Measurements from ENCODE around the gene HDLBP.
A peak's percentile ranks its signal among the peaks of the same experiment; 100 is the strongest.

HDLBP gene

DNA sequence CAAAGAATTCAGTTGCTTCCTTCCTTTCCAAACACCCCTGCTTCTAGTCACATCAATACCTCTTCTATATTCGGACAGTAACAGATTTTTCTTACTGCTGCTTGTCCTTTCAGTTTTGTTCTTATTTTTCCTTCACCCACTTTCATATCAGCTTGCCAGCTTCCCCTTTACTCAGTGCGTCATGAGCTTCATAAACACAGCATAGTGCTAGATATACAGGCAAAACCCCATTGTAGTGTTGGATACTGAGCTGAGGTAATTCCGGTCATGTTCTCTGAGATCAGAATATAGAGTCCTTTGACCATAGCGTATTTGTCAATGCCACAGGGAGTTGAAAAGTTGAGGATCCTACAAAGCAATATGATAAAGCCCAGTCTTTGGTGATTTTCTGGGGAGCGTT lies 43.0 kb upstream of the HDLBP start:
- TF ChIP-seq, protein P1, sequence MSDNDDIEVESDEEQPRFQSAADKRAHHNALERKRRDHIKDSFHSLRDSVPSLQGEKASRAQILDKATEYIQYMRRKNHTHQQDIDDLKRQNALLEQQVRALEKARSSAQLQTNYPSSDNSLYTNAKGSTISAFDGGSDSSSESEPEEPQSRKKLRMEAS (IDR thresholded peaks at IDR 0.05; ENCODE audit: low read depth, low read length), result no peak
- TF ChIP-seq MYC (IDR thresholded peaks at IDR 0.05; ENCODE audit: low read depth, low read length) (no peak), POLR2A (IDR thresholded peaks at IDR 0.05; ENCODE audit: extremely low read depth, insufficient read length) (no peak)
- TF ChIP-seq, protein P2, sequence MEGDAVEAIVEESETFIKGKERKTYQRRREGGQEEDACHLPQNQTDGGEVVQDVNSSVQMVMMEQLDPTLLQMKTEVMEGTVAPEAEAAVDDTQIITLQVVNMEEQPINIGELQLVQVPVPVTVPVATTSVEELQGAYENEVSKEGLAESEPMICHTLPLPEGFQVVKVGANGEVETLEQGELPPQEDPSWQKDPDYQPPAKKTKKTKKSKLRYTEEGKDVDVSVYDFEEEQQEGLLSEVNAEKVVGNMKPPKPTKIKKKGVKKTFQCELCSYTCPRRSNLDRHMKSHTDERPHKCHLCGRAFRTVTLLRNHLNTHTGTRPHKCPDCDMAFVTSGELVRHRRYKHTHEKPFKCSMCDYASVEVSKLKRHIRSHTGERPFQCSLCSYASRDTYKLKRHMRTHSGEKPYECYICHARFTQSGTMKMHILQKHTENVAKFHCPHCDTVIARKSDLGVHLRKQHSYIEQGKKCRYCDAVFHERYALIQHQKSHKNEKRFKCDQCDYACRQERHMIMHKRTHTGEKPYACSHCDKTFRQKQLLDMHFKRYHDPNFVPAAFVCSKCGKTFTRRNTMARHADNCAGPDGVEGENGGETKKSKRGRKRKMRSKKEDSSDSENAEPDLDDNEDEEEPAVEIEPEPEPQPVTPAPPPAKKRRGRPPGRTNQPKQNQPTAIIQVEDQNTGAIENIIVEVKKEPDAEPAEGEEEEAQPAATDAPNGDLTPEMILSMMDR (IDR thresholded peaks at IDR 0.05; ENCODE audit: low read depth, low read length), result no peak
- peak; percentile 34 for DNase-seq (ENCODE audit: low read depth)
- H3K4me3 ChIP-seq (ENCODE audit: low read depth, low read length), result no peak overlapping the region

DNA sequence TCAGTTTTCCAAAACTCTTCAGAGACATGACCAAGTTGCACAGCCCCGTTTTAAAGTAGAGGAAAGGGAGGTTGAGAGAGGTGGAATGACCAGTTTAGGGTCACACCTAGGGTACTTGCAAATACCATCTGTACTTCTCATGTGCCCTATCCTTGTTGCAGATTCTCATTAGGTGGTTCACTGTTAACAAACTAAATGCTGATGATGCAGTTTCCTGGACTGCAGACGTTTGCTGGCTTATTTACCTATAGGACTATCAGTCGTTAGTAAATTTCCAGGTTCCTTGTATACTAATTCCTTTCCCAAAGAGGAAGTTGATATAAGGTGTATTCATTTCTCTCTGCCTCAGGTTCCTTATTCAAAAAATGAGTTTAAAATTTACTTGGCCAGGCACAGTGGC lies 42.1 kb upstream of the HDLBP start:
- TF ChIP-seq, protein P1 (IDR thresholded peaks at IDR 0.05; ENCODE audit: low read depth, low read length), result no peak
- TF ChIP-seq, protein P2 (IDR thresholded peaks at IDR 0.05; ENCODE audit: low read depth, low read length), result no peak
- no peak for TF ChIP-seq MYC (IDR thresholded peaks at IDR 0.05; ENCODE audit: low read depth, low read length)
- TF ChIP-seq POLR2A (IDR thresholded peaks at IDR 0.05; ENCODE audit: extremely low read depth, insufficient read length), result no peak
- H3K4me3 ChIP-seq (ENCODE audit: low read depth, low read length), result peak overlapping the region; percentile 83
- DNase-seq (ENCODE audit: low read depth), result peak; percentile 16

DNA sequence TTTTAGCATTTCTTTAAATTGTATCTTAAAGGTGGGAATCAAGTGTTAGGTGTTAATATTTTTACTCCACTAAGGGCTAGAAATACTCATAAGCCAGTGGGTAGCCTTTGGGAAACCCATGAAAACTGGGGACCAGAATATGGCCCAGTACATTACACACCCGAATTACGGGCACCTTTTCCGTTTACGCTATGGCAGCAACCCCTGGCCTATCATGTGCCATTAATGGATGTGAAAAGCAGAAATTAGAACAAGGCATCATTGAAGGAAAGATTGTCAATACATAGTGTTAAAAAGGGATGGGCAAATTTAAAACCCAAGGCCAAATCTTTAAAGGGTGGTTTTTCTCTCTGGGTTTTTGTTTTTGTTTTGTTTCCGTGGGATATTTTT lies 41.4 kb upstream of the HDLBP start:
- DNase-seq (ENCODE audit: low read depth), result peak; percentile 46
- TF ChIP-seq, protein P1 (IDR thresholded peaks at IDR 0.05; ENCODE audit: low read depth, low read length), result no peak
- TF ChIP-seq POLR2A (IDR thresholded peaks at IDR 0.05; ENCODE audit: extremely low read depth, insufficient read length), result no peak
- TF ChIP-seq, protein P2 (IDR thresholded peaks at IDR 0.05; ENCODE audit: low read depth, low read length), result no peak
- TF ChIP-seq MYC (IDR thresholded peaks at IDR 0.05; ENCODE audit: low read depth, low read length), result no peak
- peak overlapping the region; percentile 83 for H3K4me3 ChIP-seq (ENCODE audit: low read depth, low read length)

DNA sequence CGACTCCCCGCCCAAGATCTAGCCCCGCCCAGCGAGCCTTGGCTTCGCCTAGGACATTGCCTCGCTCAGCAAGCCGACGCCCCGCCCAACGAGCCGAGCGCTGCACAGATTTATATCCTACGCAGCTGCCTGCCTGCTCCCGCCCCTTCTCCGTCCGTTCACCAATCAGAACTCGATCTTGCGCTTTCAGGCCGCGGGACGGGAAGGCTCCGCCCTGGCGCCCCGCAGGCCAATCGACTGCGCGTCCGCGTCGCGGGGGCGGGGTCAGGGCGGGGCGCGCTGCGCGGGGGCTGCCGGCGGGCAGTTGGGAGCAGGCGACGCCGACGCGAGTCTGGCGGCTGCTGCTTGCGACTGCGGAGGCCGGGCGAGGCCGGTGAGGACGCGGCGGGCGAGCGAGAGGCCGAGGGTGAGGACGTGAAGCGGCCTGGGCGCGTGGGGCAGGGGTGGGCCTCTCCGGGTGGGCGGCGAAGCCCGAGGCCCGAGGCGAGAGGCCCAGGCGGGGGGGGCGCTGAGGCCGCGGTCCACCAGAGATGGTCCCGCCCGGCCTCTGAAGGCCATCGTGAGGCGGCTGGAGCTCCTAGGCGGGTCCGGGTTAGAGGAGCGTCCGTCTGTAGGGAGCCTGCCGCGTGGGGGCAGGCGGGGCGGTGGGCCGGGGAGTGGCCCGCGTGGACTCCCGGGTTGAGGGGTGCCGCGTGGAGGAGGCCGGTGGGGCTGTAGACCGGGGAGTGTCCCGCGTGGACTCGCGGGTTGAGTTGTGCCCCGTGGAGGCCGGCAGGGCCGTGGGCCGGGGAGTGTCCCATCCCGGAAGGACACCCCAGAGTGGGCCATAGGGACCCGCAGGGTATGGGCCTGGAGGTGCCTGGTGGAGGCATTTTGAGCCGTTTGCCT lies 40.8 kb upstream of the HDLBP start, which contains the start of gene FARP2:
Gene FARP2, plus strand, starts transcription at position 303 of the 888 bp plus-strand sequence. CDS start 16,823 bp downstream, outside the sequence.
- TF ChIP-seq POLR2A (IDR thresholded peaks at IDR 0.05; ENCODE audit: extremely low read depth, insufficient read length), result peak; percentile 81
- TF ChIP-seq, protein P1 (IDR thresholded peaks at IDR 0.05; ENCODE audit: low read depth, low read length), result no peak
- TF ChIP-seq, protein P2 (IDR thresholded peaks at IDR 0.05; ENCODE audit: low read depth, low read length), result no peak
- peak; percentile 99 for DNase-seq (ENCODE audit: low read depth)

DNA sequence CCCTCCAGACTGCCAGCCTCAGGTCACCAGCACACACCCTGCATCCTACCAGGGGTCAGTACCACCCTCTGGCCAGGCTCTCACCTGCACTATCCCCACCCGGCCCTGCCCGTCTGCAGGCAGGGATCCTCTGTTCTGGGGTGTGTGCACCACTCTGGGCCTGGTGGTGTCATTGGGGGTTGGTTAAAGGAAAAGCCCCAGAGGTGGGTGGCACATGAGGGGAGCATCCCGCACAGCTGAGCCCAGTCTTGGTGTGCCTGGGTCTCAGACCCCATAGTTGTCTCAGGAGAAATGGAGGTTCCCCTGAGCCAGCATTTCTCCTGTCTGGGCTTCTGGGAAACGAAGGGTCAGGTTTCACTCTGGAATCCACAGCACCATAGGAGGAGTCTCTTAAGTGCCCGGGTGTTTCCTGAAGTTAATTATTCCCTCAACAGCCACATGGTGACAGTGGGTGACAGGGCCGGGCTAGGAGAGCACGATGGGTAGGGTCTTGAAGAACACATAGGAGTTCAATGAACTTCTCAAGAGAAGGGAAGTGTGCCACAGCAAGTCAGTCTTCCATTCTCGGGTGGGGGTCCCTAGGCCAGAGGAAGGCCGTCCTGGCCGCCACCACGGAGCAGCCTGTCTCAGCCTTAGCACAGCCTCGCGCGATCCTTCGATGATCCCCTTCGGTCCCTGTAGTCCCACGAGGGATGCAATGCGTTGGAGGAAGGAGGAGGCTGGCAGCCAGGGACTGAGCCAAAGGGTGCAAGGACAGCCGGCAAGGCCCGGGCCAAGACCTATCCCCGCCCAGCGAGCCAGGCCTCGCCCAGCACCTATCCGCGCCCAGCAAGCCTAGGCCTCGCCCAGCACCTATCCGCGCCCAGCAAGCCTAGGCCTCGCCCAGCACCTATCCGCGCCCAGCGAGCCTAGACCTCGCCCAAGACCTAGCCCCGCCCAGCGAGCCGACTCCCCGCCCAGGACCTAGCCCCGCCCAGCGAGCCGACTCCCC lies 39.5 kb upstream of the HDLBP start:
- TF ChIP-seq MYC (IDR thresholded peaks at IDR 0.05; ENCODE audit: low read depth, low read length), result 0 out of 2 replicates have a peak, but pooled peaks have one; percentile 23
- TF ChIP-seq, protein P2 (IDR thresholded peaks at IDR 0.05; ENCODE audit: low read depth, low read length), result no peak
- TF ChIP-seq POLR2A (IDR thresholded peaks at IDR 0.05; ENCODE audit: extremely low read depth, insufficient read length), result no peak
- TF ChIP-seq, protein P1 (IDR thresholded peaks at IDR 0.05; ENCODE audit: low read depth, low read length), result no peak

More for the DNA sequence above, 40.8 kb upstream of the HDLBP start, which contains the start of gene FARP2:
- peak within 1 kb of the TSS; percentile 83 for H3K4me3 ChIP-seq (ENCODE audit: low read depth, low read length)

More for the DNA sequence above, 39.5 kb upstream of the HDLBP start:
- H3K4me3 ChIP-seq (ENCODE audit: low read depth, low read length), result no peak overlapping the region
- peak; percentile 91 for DNase-seq (ENCODE audit: low read depth)

All from NB4 (cell line).